Measurements from ENCODE around the gene SCGB1C2.

DNA sequence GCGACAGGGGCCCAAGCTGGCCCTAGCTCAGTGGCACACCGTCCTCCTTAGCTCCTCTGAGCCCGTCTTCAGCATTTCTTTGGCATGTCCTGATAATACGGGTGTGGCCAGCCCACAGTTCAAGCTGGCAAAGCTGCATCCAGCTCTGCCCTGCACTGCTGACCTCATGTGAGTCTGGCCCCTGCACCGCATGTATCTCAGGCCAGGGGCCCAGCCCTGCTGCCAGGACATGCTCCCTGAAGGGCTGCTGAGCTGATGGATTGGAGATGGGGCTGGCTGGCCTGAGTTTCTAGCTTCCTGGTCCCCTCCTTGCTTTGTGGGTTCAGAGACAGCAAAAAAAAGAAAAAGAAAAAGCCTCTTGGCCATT, 41.7 kb downstream of the SCGB1C2 start:
- TF ChIP-seq, protein P1, sequence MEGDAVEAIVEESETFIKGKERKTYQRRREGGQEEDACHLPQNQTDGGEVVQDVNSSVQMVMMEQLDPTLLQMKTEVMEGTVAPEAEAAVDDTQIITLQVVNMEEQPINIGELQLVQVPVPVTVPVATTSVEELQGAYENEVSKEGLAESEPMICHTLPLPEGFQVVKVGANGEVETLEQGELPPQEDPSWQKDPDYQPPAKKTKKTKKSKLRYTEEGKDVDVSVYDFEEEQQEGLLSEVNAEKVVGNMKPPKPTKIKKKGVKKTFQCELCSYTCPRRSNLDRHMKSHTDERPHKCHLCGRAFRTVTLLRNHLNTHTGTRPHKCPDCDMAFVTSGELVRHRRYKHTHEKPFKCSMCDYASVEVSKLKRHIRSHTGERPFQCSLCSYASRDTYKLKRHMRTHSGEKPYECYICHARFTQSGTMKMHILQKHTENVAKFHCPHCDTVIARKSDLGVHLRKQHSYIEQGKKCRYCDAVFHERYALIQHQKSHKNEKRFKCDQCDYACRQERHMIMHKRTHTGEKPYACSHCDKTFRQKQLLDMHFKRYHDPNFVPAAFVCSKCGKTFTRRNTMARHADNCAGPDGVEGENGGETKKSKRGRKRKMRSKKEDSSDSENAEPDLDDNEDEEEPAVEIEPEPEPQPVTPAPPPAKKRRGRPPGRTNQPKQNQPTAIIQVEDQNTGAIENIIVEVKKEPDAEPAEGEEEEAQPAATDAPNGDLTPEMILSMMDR (IDR thresholded peaks at IDR 0.05): no peak
- no peak for TF ChIP-seq POLR2A (IDR thresholded peaks at IDR 0.05)
